SU-DHL-6 (cell line): ENCODE data around the gene GPC1.

ENCODE experiments used
- EZH2phosphoT487 ChIP-seq: fragments of 200-600 bp; sonication (generic), shearing (Covaris generic); conservative IDR thresholded peaks from 2 replicates; pipeline ENCODE4 v1.6.1; 2018; ENCODE audit warnings: mild to moderate bottlenecking, antibody characterized with exemption, low read length, moderate library complexity, mixed read lengths
- TF ChIP-seq, protein P1 (sequence below): fragments of 200-600 bp; sonication (generic); IDR thresholded peaks from one replicate; pipeline ENCODE4 v1.5.1; 2017; ENCODE audit warnings: antibody characterized with exemption, mild to moderate bottlenecking, low read length, moderate library complexity; ENCODE audit not compliant: insufficient read depth, poor library complexity, severe bottlenecking

DNA sequence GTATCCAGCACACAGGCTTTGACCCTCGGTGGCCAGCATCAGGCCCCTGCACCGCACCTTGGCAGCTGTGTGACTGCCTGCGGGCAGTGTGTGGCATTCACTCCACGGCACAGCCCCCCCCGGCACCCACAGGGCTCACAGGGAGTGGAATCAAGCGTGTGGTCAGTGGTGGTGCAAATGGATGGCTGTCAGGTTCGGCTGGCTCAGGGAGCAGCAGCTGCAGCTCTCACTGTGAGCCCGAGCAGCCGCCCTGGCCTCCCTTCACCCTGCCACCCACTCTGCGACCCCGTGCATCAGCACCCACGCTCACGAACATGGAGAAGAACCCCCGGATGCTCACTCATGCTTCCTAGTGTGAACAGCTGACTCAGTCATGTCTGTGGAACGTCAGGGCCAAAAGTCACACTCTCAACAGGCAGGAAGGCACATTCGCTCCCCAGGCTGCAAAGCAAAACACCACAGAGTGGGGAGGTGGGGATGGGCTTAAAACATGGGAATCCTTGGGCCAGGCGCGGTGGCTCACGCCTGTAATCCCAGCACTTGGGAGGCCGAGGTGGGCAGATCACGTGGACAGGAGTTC lies 41.5 kb upstream of the GPC1 start:
- TF ChIP-seq, protein P1, sequence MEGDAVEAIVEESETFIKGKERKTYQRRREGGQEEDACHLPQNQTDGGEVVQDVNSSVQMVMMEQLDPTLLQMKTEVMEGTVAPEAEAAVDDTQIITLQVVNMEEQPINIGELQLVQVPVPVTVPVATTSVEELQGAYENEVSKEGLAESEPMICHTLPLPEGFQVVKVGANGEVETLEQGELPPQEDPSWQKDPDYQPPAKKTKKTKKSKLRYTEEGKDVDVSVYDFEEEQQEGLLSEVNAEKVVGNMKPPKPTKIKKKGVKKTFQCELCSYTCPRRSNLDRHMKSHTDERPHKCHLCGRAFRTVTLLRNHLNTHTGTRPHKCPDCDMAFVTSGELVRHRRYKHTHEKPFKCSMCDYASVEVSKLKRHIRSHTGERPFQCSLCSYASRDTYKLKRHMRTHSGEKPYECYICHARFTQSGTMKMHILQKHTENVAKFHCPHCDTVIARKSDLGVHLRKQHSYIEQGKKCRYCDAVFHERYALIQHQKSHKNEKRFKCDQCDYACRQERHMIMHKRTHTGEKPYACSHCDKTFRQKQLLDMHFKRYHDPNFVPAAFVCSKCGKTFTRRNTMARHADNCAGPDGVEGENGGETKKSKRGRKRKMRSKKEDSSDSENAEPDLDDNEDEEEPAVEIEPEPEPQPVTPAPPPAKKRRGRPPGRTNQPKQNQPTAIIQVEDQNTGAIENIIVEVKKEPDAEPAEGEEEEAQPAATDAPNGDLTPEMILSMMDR, result no peak
- TF ChIP-seq EZH2phosphoT487, result no peak
